Breast epithelium (tissue), 3 donors: ENCODE results near the gene CCDC47.

Experiments
- POLR2A ChIP-seq: fragments of 450-650 bp; IDR thresholded peaks from one replicate; pipeline ENCODE4 v1.6.1; 2016; ENCODE audit warnings: antibody characterized with exemption, mild to moderate bottlenecking, moderate library complexity
- TF ChIP-seq, protein P1 (sequence below), 3 donors: fragments of 450-650 bp; IDR thresholded peaks; one replicate each; pipeline ENCODE4 v1.5.1; 2016 to 2017; ENCODE audit warnings: antibody characterized with exemption in 3 of 3, mild to moderate bottlenecking in 3 of 3, moderate library complexity in 3 of 3

DNA sequence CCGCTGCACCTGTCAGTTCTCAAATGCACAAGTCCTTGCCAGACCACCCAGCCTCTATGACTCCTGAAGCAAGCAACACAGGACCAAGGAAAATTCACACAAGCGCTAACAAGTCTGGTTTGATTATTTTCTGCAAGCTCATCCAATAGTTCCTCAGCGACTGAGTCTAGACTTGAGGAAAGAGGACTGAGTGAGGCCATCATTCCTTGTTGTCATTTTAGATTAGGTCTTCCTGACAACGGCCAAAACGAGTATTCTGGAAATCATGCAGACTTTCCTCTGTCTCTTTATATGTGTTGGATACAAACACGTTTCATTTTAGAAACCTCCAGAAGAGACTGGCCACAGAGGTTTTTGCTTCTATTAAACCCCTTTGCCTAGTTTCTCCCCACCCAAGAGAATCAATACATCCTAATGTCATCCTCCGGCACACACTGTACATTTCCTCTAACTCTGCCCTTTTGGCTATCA is 561 bp downstream of the CCDC47 start:
- TF ChIP-seq, protein P1, sequence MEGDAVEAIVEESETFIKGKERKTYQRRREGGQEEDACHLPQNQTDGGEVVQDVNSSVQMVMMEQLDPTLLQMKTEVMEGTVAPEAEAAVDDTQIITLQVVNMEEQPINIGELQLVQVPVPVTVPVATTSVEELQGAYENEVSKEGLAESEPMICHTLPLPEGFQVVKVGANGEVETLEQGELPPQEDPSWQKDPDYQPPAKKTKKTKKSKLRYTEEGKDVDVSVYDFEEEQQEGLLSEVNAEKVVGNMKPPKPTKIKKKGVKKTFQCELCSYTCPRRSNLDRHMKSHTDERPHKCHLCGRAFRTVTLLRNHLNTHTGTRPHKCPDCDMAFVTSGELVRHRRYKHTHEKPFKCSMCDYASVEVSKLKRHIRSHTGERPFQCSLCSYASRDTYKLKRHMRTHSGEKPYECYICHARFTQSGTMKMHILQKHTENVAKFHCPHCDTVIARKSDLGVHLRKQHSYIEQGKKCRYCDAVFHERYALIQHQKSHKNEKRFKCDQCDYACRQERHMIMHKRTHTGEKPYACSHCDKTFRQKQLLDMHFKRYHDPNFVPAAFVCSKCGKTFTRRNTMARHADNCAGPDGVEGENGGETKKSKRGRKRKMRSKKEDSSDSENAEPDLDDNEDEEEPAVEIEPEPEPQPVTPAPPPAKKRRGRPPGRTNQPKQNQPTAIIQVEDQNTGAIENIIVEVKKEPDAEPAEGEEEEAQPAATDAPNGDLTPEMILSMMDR (IDR thresholded peaks at IDR 0.05): no peak
- no peak for TF ChIP-seq POLR2A
